Fibroblast of villous mesenchyme (primary cell): ENCODE data around the gene MEX3D. TPM values are rescaled to one million over a fixed set of nuclear protein-coding genes. Genes with fewer than 3 reads are reported as not detected.
A peak's percentile ranks its signal among the peaks of the same experiment; 100 is the strongest.

Experiments used
- DNase-seq: peaks from one replicate; pipeline ENCODE4 v3.0.0-alpha.2; 2010; ENCODE audit warnings: low read depth
- H3K4me3 ChIP-seq: 2 replicates; pipeline ENCODE4 v1.5.1; 2011; ENCODE audit warnings: low read depth, mild to moderate bottlenecking, low read length
- total RNA-seq: library from RNA; depleted of rRNA; stranded (reverse); fragments of >200 nt; gene quantifications from 2 replicates; pipeline ENCODE4 v1.2.3, GENCODE V29; 2012
- TF ChIP-seq, protein P1 (sequence below): IDR thresholded peaks from 2 replicates; pipeline ENCODE4 v1.5.1; 2012; ENCODE audit warnings: low read depth, mild to moderate bottlenecking, low read length; ENCODE audit not compliant: insufficient read depth

Gene MEX3D
- total RNA-seq, 1 donor = 33.7 TPM

DNA sequence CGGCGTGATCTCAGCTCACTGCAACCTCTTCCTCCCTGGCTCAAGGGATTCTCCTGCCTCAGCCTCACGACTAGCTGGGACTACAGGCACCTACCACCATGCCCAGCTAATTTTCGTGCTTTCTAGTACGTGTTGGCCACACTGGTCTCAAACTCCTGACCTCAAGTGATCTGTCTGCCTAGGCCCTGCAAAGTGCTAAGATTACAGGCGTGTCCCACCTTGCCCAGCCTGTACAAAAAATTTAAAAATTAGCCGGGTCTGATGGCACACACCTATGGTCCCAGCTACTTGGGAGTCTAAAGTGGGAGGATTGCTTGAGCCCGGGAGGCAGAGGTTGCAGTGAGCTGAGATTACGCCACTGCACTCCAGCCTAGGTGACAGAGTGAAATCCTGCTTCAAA lies 4.7 kb upstream of the MEX3D start:
- no peak for DNase-seq
- TF ChIP-seq, protein P1, sequence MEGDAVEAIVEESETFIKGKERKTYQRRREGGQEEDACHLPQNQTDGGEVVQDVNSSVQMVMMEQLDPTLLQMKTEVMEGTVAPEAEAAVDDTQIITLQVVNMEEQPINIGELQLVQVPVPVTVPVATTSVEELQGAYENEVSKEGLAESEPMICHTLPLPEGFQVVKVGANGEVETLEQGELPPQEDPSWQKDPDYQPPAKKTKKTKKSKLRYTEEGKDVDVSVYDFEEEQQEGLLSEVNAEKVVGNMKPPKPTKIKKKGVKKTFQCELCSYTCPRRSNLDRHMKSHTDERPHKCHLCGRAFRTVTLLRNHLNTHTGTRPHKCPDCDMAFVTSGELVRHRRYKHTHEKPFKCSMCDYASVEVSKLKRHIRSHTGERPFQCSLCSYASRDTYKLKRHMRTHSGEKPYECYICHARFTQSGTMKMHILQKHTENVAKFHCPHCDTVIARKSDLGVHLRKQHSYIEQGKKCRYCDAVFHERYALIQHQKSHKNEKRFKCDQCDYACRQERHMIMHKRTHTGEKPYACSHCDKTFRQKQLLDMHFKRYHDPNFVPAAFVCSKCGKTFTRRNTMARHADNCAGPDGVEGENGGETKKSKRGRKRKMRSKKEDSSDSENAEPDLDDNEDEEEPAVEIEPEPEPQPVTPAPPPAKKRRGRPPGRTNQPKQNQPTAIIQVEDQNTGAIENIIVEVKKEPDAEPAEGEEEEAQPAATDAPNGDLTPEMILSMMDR = no peak
- H3K4me3 ChIP-seq = no peak overlapping the region

DNA sequence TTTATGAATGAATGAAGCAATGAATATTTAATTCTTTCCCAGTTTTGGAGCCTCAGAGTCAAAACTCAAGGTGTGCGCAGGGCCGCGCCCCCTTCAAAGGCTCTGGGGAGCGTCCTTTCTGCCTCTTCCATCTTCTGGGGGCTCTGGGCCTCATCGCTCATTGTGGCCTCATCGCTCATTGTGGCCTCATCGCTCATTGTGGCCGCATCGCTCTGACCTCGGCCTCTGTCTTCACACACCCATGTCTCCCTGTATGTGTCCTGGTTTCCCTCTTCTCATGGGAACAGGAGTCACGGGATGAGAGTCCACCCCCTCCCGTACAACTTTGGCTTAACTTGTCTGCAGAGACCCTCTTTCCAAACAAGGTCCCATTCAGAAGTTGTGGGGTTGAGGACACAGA lies 3.2 kb upstream of the MEX3D start:
- DNase-seq = no peak
- TF ChIP-seq, protein P1 = no peak
- H3K4me3 ChIP-seq = no peak overlapping the region

DNA sequence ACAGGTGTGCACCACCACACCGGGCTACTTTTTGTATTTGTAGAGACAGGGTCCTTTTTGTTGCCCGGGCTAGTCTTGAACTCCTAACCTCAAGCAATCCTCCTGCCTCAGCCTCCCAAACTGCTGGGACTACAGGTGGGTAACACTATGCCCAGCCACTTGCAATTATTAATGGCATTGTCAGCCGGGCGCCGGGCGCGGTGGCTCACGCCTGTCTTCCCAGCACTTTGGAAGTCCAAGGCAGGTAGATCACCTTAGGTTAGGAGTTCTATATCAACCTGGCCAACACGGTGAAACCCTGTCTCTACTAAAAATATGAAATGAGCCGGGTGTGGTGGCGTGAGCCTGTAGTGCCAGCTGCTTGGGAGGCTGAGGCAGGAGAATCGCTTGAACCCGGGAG lies 2.7 kb upstream of the MEX3D start:
- H3K4me3 ChIP-seq = no peak overlapping the region
- TF ChIP-seq, protein P1 = no peak
- no peak for DNase-seq

DNA sequence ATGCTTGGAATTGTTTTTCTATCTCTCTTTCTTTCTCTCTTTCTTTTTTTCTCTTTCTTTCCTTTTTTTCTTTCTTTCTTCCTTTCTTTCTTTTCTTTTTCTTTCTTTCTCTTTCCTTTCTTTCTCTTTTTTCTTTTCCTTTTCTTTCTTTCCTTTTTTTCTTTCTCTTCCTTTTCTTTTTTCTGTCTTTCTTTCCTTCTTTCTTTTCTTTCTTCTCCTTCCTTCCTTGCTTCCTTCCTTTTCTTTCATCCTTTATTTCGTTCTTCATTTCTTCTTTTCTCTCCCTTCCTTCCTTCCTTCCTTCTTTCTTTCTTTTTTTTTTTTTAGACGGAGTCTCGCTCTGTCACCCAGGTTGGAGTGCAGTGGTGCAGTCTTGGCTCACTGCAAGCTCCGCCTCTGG lies 1.9 kb upstream of the MEX3D start:
- no peak overlapping the region for H3K4me3 ChIP-seq
- TF ChIP-seq, protein P1 = no peak
- no peak for DNase-seq

DNA sequence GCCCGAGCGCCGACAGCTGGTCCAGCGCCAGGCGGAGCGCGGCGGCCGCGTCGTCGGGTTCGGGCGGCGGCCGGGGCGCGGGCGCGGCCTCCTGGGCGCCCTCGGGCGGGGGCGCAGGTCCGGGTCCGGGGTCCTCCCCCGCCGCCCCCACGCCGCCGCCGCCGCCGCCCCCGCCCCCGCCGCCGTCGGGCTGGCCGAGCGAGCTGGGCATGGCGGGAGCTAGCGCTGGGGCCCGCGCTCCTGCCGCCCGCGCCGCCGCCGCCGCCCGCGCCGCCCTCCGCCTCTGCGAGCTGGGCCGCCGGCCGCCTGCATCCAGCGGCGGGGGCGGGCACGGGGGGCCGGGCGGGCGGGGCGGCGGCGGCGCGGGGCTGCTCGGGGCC lies 287 bp downstream of the MEX3D start:
- peak overlapping the region; percentile 73 for H3K4me3 ChIP-seq
- TF ChIP-seq, protein P1 = no peak
- no peak for DNase-seq

DNA sequence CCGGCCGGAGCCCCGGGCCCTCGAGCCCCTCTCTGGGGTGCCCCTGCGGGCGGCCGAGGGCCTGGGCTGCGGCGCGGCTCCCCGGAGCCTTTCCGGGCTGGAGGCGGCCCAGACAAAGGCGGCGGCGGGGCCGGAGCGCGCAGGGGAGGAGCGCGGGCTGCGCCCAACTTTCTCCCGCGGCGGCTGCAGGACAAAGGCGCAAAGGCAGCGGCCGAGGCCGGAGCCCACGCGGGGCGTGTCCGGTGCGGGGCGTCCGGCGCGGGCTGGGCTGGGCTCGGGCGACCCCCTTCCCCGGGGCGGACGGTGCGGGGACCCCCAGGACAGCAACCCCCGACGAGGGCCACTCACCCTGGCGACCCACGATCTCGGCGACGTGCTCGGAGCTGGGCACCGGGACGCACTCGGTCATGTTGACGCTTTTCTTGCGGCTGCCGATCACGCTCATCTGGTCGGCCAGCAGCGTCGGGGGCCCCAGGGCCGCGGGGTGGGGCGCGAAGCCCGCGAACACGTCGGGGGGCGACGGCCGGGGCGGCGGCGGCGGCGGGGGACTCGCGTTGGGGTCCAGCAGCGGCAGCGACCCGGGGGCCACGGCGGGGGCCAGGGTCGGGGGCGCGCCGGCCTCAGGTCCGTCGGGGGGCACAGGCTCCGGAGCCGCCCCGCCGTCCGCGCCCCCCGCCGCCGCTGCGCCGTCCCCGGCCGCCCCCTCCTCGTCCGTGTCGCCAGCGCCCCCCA lies 843 bp downstream of the MEX3D start:
- DNase-seq = peak; percentile 8
- TF ChIP-seq, protein P1 = no peak
- peak overlapping the region; percentile 73 for H3K4me3 ChIP-seq
